ENCODE measurements around the gene KRTAP5-1.
"Not testable (repeated sequence)": the region's sequence is repeated elsewhere in the genome, so short reads cannot be mapped to it uniquely, and the experiment has no call there.

KRTAP5-1 gene

DNA sequence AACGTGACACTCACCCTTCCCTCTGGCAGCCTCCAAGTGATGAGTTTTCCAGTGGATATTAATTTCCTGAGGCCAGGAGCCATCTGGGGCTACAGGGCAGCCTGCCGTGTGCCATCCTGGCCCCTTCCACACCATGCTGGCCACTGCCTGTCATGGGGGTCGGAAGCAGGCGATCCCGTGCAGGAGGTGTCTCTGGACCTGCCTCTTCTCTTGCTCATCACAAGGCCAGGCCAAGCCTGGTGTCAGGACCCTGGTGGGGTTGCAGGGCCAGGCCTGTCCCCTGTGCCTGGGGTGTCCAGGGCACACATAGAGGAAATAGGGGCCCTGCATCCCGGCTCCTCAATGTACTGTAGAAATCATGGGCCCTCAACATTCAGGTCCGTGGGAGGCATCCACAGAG lies 19.6 kb upstream of the KRTAP5-1 start:
- DNase-seq, result no peak
- H3K27me3 ChIP-seq, result no peaks in the 10 kb centered on the region
- H3K4me3 ChIP-seq (ENCODE audit: low read depth, low read length), result no peak overlapping the region
- H3K36me3 ChIP-seq, result no peaks in the 10 kb centered on the region
- H3K4me1 ChIP-seq, result no peaks in the 10 kb centered on the region
- TF ChIP-seq, protein P1, sequence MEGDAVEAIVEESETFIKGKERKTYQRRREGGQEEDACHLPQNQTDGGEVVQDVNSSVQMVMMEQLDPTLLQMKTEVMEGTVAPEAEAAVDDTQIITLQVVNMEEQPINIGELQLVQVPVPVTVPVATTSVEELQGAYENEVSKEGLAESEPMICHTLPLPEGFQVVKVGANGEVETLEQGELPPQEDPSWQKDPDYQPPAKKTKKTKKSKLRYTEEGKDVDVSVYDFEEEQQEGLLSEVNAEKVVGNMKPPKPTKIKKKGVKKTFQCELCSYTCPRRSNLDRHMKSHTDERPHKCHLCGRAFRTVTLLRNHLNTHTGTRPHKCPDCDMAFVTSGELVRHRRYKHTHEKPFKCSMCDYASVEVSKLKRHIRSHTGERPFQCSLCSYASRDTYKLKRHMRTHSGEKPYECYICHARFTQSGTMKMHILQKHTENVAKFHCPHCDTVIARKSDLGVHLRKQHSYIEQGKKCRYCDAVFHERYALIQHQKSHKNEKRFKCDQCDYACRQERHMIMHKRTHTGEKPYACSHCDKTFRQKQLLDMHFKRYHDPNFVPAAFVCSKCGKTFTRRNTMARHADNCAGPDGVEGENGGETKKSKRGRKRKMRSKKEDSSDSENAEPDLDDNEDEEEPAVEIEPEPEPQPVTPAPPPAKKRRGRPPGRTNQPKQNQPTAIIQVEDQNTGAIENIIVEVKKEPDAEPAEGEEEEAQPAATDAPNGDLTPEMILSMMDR (IDR thresholded peaks at IDR 0.05; ENCODE audit: low read depth, low read length), result no peak
- no peaks in the 10 kb centered on the region for H3K9me3 ChIP-seq

DNA sequence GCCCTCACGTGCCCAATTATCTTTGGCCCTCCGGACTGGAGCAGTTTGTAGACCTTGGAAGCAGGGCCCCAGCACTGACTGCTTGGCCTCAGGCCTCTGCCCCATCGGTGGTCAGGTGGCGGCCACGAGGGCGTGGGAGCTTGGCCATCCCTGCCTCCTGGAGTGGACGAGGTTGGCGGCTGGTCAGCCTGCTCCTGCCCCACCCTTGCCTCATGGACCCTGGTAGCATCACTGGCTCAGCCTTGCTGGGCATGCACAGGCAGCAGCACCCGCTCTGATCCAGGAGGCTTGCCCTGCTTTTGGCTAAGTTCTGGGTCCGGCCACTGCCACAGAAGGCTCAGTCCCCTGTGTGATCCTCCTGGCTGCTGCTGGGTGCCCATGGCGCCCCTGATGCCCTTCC lies 19.1 kb upstream of the KRTAP5-1 start:
- TF ChIP-seq, protein P1 (IDR thresholded peaks at IDR 0.05; ENCODE audit: low read depth, low read length), result no peak
- Histone ChIP-seq H3K36me3 (no peaks in the 10 kb centered on the region), H3K4me1 (no peaks in the 10 kb centered on the region), H3K4me3 (ENCODE audit: low read depth, low read length) (no peak overlapping the region), H3K27me3 (no peaks in the 10 kb centered on the region), H3K9me3 (no peaks in the 10 kb centered on the region)
- DNase-seq, result no peak

DNA sequence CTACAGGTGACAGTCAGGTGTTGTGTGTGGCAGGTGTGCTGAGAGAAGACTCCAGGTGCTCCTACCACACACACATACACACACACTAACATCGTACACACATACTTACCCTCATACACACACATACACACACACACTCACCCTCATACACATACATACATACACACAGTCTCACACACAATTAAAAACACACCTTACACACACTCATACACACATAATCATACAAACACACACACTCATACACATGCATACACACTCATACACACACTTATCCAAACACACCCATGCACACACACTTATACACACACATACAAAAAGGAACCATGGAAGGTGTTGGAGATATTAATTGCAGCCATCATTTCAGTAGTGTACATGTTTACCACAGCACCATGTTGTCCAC lies 18.5 kb upstream of the KRTAP5-1 start:
- no peaks in the 10 kb centered on the region for H3K9me3 ChIP-seq
- H3K27me3 ChIP-seq, result no peaks in the 10 kb centered on the region
- DNase-seq, result no peak

DNA sequence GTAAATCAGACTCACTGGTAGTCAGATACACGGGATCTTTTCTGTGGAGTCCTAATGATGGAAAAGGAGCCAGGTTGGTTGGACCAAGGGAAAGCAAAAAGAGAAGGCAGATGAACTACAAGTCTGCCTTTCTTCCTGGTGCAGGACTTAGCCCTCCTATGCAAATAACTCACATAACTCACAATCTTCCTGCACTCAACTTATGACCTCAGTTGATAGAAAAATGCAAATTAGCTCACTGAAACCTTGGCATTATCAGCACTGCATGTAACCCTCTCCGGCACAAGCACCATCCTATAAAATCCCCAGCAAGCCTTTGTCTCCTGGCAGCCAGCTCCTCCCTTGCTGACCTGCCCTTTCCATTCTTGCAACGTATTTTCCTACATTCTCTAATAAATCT lies 16.6 kb upstream of the KRTAP5-1 start:
- not testable (repeated sequence) for H3K36me3 ChIP-seq; H3K4me3 ChIP-seq (ENCODE audit: low read depth, low read length); DNase-seq; H3K27me3 ChIP-seq; H3K4me1 ChIP-seq; H3K9me3 ChIP-seq

More for the DNA sequence above, 18.5 kb upstream of the KRTAP5-1 start:
- TF ChIP-seq, protein P1 (IDR thresholded peaks at IDR 0.05; ENCODE audit: low read depth, low read length), result no peak
- Histone ChIP-seq H3K4me3 (ENCODE audit: low read depth, low read length) (no peak overlapping the region), H3K36me3 (no peaks in the 10 kb centered on the region), H3K4me1 (no peaks in the 10 kb centered on the region)

DNA sequence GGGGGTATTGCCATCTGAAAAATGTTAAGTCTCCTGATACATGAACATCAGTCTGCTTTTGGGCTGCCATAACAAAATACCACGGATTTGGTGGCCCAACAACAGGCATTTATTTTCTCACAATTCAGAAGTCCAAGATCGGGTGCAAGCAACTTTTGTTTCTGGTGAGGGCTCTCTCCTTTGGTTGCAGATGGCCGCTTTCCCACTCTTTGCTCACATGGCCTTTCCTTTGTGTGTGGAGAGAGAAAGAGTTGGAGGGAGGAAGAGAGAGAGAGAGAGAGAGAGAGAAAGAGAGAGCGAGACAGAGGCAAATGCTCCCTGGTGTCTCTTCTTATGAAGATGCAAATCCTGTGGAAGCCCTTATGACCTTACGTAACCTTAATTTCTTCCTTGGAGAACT lies 15.5 kb upstream of the KRTAP5-1 start:
- no peak for DNase-seq
- H3K27me3 ChIP-seq, result no peaks in the 10 kb centered on the region
- no peaks in the 10 kb centered on the region for H3K36me3 ChIP-seq
- no peak overlapping the region for H3K4me3 ChIP-seq (ENCODE audit: low read depth, low read length)
- TF ChIP-seq, protein P1 (IDR thresholded peaks at IDR 0.05; ENCODE audit: low read depth, low read length), result no peak
- H3K4me1 ChIP-seq, result no peaks in the 10 kb centered on the region
- H3K9me3 ChIP-seq, result no peaks in the 10 kb centered on the region

DNA sequence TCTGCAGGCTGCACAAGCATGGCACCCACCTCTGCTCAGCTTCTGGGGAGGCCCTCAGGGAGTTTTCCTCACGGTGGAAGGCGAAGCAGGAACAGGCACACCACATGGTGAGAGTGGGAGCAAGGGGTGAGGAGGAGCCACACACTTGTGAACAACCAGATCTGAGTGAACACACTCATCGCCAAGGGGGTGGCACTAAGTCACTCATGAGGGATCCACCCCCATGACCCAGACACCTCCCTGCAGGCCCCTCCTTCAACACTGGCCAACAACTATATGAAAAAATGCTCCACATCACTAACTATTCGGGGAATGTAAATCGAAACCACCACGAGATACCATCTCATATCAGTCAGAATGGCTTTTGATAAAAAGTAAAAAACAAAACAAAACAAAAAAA lies 13.7 kb upstream of the KRTAP5-1 start:
- Histone ChIP-seq H3K27me3 (no peaks in the 10 kb centered on the region), H3K4me1 (no peaks in the 10 kb centered on the region), H3K36me3 (no peaks in the 10 kb centered on the region), H3K9me3 (no peaks in the 10 kb centered on the region), H3K4me3 (ENCODE audit: low read depth, low read length) (no peak overlapping the region)
- DNase-seq, result no peak
- TF ChIP-seq, protein P1 (IDR thresholded peaks at IDR 0.05; ENCODE audit: low read depth, low read length), result no peak

DNA sequence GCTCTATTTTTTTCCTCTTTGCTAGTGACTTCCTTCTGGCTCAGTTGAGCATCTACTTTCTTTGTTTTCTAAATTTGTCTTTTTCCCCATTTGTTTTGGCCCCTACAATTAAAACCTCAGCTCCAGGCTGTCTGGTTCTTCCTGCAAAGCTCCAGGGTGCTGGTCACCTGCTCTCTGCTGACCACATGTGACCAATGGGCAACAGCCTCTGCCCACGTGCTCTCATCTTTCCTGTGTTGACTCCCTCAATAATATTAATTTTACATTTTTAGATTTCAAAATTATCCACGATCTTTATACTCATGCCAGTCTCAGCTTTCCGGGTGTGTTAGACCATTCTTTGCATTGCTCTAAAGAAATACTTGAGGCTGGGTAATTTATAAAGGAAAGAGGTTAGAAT lies 13.3 kb upstream of the KRTAP5-1 start:
- H3K36me3 ChIP-seq; H3K4me1 ChIP-seq; DNase-seq; H3K27me3 ChIP-seq; H3K9me3 ChIP-seq; H3K4me3 ChIP-seq (ENCODE audit: low read depth, low read length): not testable (repeated sequence)
